HFF-Myc (cell line): Measurements from ENCODE around the gene LRCOL1.

ENCODE experiments used
- DNase-seq: peaks from one replicate; pipeline ENCODE4 v3.0.0-alpha.2; 2011; ENCODE audit warnings: low read depth; ENCODE audit errors: extremely low read depth
- H3K4me3 ChIP-seq: replicated peaks from 2 replicates; pipeline ENCODE4 v1.5.1; 2011; ENCODE audit warnings: low read depth, mild to moderate bottlenecking, control low read depth, low read length
- CTCF ChIP-seq: IDR thresholded peaks from 2 replicates; pipeline ENCODE4 v1.5.1; 2012; ENCODE audit warnings: mild to moderate bottlenecking, low read depth, low read length, control low read depth; ENCODE audit errors: missing control alignments

The LRCOL1 gene

GRCh38 chr12:132625731-132626430 is 15.5 kb upstream of the LRCOL1 start:
- H3K4me3 ChIP-seq = no peak overlapping the region
- no peak for DNase-seq
- no peak for TF ChIP-seq CTCF

GRCh38 chr12:132624910-132625630 is 14.7 kb upstream of the LRCOL1 start:
- TF ChIP-seq CTCF = no peak
- DNase-seq = no peak
- H3K4me3 ChIP-seq = no peak overlapping the region

GRCh38 chr12:132624186-132624855 is 13.9 kb upstream of the LRCOL1 start:
- no peak for TF ChIP-seq CTCF
- no peak for DNase-seq
- no peak overlapping the region for H3K4me3 ChIP-seq

- DNase-seq = no peak
- H3K4me3 ChIP-seq = no peak overlapping the region
- TF ChIP-seq CTCF = no peak
Measured at GRCh38 chr12:132623072-132623869, 12.9 kb upstream of the LRCOL1 start.

- DNase-seq = no peak
- no peak overlapping the region for H3K4me3 ChIP-seq
- TF ChIP-seq CTCF = no peak
Measured at GRCh38 chr12:132622437-132623071, 12.2 kb upstream of the LRCOL1 start.

GRCh38 chr12:132621657-132622435 is 11.5 kb upstream of the LRCOL1 start:
- no peak for DNase-seq
- TF ChIP-seq CTCF = no peak
- no peak overlapping the region for H3K4me3 ChIP-seq
